Neural cell (in vitro differentiated cells): ENCODE results near the gene DDHD1. TPM values are rescaled to one million over a fixed set of nuclear protein-coding genes. Genes with fewer than 3 reads are reported as not detected.
"Not testable (repeated sequence)": the region's sequence is repeated elsewhere in the genome, so short reads cannot be mapped to it uniquely, and the experiment has no call there.

Experiments used
- H2AFZ ChIP-seq: fragments of 200-600, 300-800 bp; sonication (generic), shearing (Covaris generic); 2 replicates; pipeline ENCODE4 v1.6.0; 2014; ENCODE audit warnings: low read depth, mild to moderate bottlenecking, antibody characterized with exemption, low read length, moderate library complexity
- H3F3A ChIP-seq: fragments of 200-600 bp; shearing (Covaris generic); 2 replicates; pipeline ENCODE4 v1.6.1; 2016; ENCODE audit warnings: mild to moderate bottlenecking, moderate library complexity, mixed read lengths, antibody characterized with exemption, low read length; ENCODE audit not compliant: insufficient read depth, poor library complexity, severe bottlenecking
- H3K27ac ChIP-seq: fragments of 200-600, 300-800 bp; sonication (generic), shearing (Covaris generic); 2 replicates; pipeline ENCODE4 v1.5.1; 2014; ENCODE audit warnings: mild to moderate bottlenecking, low read length, moderate library complexity
- H3K27me3 ChIP-seq: fragments of 300-800, 200-600 bp; sonication (generic), shearing (Covaris generic); 2 replicates; pipeline ENCODE4 v1.6.0; 2014; ENCODE audit warnings: mild to moderate bottlenecking, low read depth, low read length, moderate library complexity; ENCODE audit not compliant: insufficient read depth
- H3K36me3 ChIP-seq: fragments of 300-800, 200-600 bp; sonication (generic), shearing (Covaris generic); 2 replicates; pipeline ENCODE4 v1.5.1; 2014; ENCODE audit warnings: mild to moderate bottlenecking, antibody characterized with exemption, low read length, moderate library complexity; ENCODE audit not compliant: insufficient read depth
- H3K4me2 ChIP-seq: fragments of 300-800, 200-600 bp; sonication (generic), shearing (Covaris generic); 2 replicates; pipeline ENCODE4 v1.6.0; 2014; ENCODE audit warnings: mild to moderate bottlenecking, low read length
- H3K4me3 ChIP-seq: fragments of 300-800, 200-600 bp; sonication (generic), shearing (Covaris generic); 2 replicates; pipeline ENCODE4 v1.5.1; 2014; ENCODE audit warnings: mild to moderate bottlenecking, low read length, moderate library complexity
- H3K79me2 ChIP-seq: fragments of 200-600 bp; shearing (Covaris generic); replicated peaks from 2 replicates; pipeline ENCODE4 v1.6.0; 2014; ENCODE audit warnings: mild to moderate bottlenecking, low read length, moderate library complexity; ENCODE audit not compliant: insufficient read depth
- H3K9ac ChIP-seq: fragments of 300-800, 200-600 bp; sonication (generic), shearing (Covaris generic); 2 replicates; pipeline ENCODE4 v1.6.1; 2016; ENCODE audit warnings: mild to moderate bottlenecking, low read length, mixed read lengths
- H3K9me2 ChIP-seq: fragments of 200-600 bp; shearing (Covaris generic); 2 replicates; pipeline ENCODE4 v1.6.1; 2016; ENCODE audit warnings: mild to moderate bottlenecking, low read length, mixed read lengths; ENCODE audit not compliant: insufficient read depth
- H3K9me3 ChIP-seq: fragments of 200-600, 300-800 bp; sonication (generic), shearing (Covaris generic); 2 replicates; pipeline ENCODE4 v1.6.1; 2016; ENCODE audit warnings: mild to moderate bottlenecking, mixed run types, low read length, moderate library complexity, mixed read lengths
- H4K20me1 ChIP-seq: fragments of 200-600 bp; shearing (Covaris generic); 2 replicates; pipeline ENCODE4 v1.6.1; 2016; ENCODE audit warnings: mild to moderate bottlenecking, mixed run types; ENCODE audit not compliant: insufficient read depth
- CTCF ChIP-seq: fragments of 450-650 bp; IDR thresholded peaks from 2 replicates; pipeline ENCODE4 v1.5.1; 2014; ENCODE audit warnings: antibody characterized with exemption, mild to moderate bottlenecking, moderate library complexity; ENCODE audit not compliant: poor library complexity, severe bottlenecking
- EP300 ChIP-seq: fragments of 450-650 bp; conservative IDR thresholded peaks from 2 replicates; pipeline ENCODE4 v1.6.1; 2014; ENCODE audit warnings: antibody characterized with exemption, mild to moderate bottlenecking, moderate library complexity; ENCODE audit not compliant: poor library complexity, severe bottlenecking
- EZH2 ChIP-seq: fragments of 200-600, 300-800 bp; shearing (Covaris generic), sonication (generic); IDR thresholded peaks from 2 replicates; pipeline ENCODE4 v1.6.1; 2014; ENCODE audit warnings: antibody characterized with exemption, low read length, borderline replicate concordance, mild to moderate bottlenecking; ENCODE audit not compliant: insufficient read depth, poor library complexity, severe bottlenecking
- MXI1 ChIP-seq: fragments of 450-650 bp; conservative IDR thresholded peaks from 2 replicates; pipeline ENCODE4 v1.6.1; 2014; ENCODE audit warnings: antibody characterized with exemption, mild to moderate bottlenecking; ENCODE audit not compliant: poor library complexity, severe bottlenecking
- POLR2AphosphoS5 ChIP-seq: IDR thresholded peaks from 2 replicates; pipeline ENCODE4 v1.6.1; 2012
- RAD21 ChIP-seq: fragments of 450-650 bp; conservative IDR thresholded peaks from 2 replicates; pipeline ENCODE4 v1.6.1; 2014; ENCODE audit warnings: antibody characterized with exemption, mild to moderate bottlenecking, moderate library complexity
- REST ChIP-seq: IDR thresholded peaks from 2 replicates; pipeline ENCODE4 v1.6.1; 2012; ENCODE audit warnings: borderline replicate concordance
- SMC3 ChIP-seq: fragments of 450-650 bp; conservative IDR thresholded peaks from 2 replicates; pipeline ENCODE4 v1.6.1; 2014; ENCODE audit warnings: antibody characterized with exemption, mild to moderate bottlenecking, moderate library complexity; ENCODE audit not compliant: poor library complexity
- TAF1 ChIP-seq: IDR thresholded peaks from 2 replicates; pipeline ENCODE4 v1.6.1; 2012; ENCODE audit warnings: low read depth
- polyA plus RNA-seq: library from polyadenylated mRNA; depleted of rRNA; stranded (reverse); fragments of >200 nt; gene quantifications from 2 replicates; pipeline ENCODE4 v1.2.3, GENCODE V29; 2014

DDHD1 gene
- polyA plus RNA-seq, 1 donor from 2014 or later, result 13.9 TPM

- TF ChIP-seq TAF1, result no peak
- no peak for TF ChIP-seq RAD21
- no peak for TF ChIP-seq MXI1
- TF ChIP-seq EP300, result no peak
- no peak for TF ChIP-seq POLR2AphosphoS5
- TF ChIP-seq EZH2, result no peak
- no peak for TF ChIP-seq CTCF
- TF ChIP-seq SMC3, result no peak
- no peak for TF ChIP-seq REST
- Histone ChIP-seq H3K4me2 (no peak overlapping the region), H3F3A (no peaks in the 10 kb centered on the region), H3K27me3 (no peaks in the 10 kb centered on the region), H3K36me3 (no peaks in the 10 kb centered on the region), H3K9me3 (no peaks in the 10 kb centered on the region), H3K79me2 (no peaks in the 10 kb centered on the region), H3K9me2 (no peaks in the 10 kb centered on the region), H3K27ac (no peak overlapping the region), H3K9ac (no peak overlapping the region), H3K4me3 (no peak overlapping the region), H4K20me1 (no peaks in the 10 kb centered on the region), H2AFZ (no peak overlapping the region)
Measured at GRCh38 chr14:53180272-53181221, 27.4 kb upstream of the DDHD1 start.

GRCh38 chr14:53179486-53180005 lies 26.4 kb upstream of the DDHD1 start:
- H3K9ac ChIP-seq, H3K36me3 ChIP-seq, H3F3A ChIP-seq, H3K4me3 ChIP-seq, H3K9me3 ChIP-seq, H3K27me3 ChIP-seq, H3K4me2 ChIP-seq, H3K9me2 ChIP-seq, H3K27ac ChIP-seq, H3K79me2 ChIP-seq, H4K20me1 ChIP-seq, H2AFZ ChIP-seq: not testable (repeated sequence)
